SK-N-SH (cell line): ENCODE measurements around the gene ZNF277.

Experiments used
- CHD2 ChIP-seq: fragments of 150-350 bp; IDR thresholded peaks from 2 replicates; pipeline ENCODE4 v1.6.1; 2018; ENCODE audit warnings: low read length; ENCODE audit not compliant: partially characterized antibody
- EP300 ChIP-seq, 2 experiments: IDR thresholded peaks; 2 replicates each; pipeline versions ENCODE4 v1.4.0 to v1.6.1; 2012; ENCODE audit warnings: borderline replicate concordance in 1 of 2, low read depth in 1 of 2, low read length in 1 of 2
- EZH2phosphoT487 ChIP-seq: fragments of 200-600 bp; sonication (generic); IDR thresholded peaks from 2 replicates; pipeline ENCODE4 v1.6.1; 2017; ENCODE audit warnings: low read depth, mixed run types, mild to moderate bottlenecking, antibody characterized with exemption, moderate library complexity, borderline replicate concordance
- GATA2 ChIP-seq: sonication (generic); formaldehyde crosslinking; IDR thresholded peaks from 2 replicates; pipeline ENCODE4 v1.5.0; 2020; ENCODE audit warnings: mild to moderate bottlenecking, missing genetic modification reagents
- MXI1 ChIP-seq: IDR thresholded peaks from 2 replicates; pipeline ENCODE4 v1.6.1; 2012; ENCODE audit warnings: mild to moderate bottlenecking, low read depth, low read length, improper control_type of control experiment
- POLR2AphosphoS5 ChIP-seq: IDR thresholded peaks from 2 replicates; pipeline ENCODE4 v1.6.1; 2012; ENCODE audit warnings: low read depth, low read length
- SIN3A ChIP-seq: IDR thresholded peaks from 2 replicates; pipeline ENCODE4 v1.6.1; 2012; ENCODE audit warnings: low read depth, mild to moderate bottlenecking, low read length, moderate library complexity, borderline replicate concordance
- TF ChIP-seq, protein P1 (sequence below): fragments of 150-350 bp; IDR thresholded peaks from 2 replicates; pipeline ENCODE4 v1.6.1; 2017; ENCODE audit warnings: antibody characterized with exemption, low read length, low read depth, borderline replicate concordance
- TF ChIP-seq, protein P2 (sequence below): fragments of 200-600 bp; sonication (generic); IDR thresholded peaks from 2 replicates; pipeline ENCODE4 v1.6.1; 2017; ENCODE audit warnings: antibody characterized with exemption, mild to moderate bottlenecking, moderate library complexity
- TF ChIP-seq, protein P3 (sequence below): IDR thresholded peaks from 2 replicates; pipeline ENCODE4 v1.4.0; 2012; ENCODE audit warnings: low read depth, borderline replicate concordance

DNA sequence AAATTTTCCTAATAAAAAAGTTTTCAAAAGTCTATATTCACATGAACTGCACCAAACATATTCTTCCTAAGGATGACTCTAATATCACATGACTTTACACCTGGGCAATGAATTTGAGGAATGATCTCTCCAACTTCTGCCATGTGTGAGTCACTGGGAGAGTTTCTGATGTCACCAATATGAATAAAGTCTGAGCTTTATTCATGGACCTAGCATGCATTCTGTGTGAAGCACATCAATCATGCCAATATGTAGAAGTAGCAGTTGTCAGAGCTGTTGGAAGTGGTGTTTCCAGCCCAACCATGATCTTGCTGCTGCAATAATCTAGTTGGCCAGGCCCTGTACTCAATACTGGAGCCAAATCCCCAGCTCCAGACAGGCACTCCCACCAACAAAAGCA is 152.0 kb downstream of the ZNF277 start:
- TF ChIP-seq, protein P1, sequence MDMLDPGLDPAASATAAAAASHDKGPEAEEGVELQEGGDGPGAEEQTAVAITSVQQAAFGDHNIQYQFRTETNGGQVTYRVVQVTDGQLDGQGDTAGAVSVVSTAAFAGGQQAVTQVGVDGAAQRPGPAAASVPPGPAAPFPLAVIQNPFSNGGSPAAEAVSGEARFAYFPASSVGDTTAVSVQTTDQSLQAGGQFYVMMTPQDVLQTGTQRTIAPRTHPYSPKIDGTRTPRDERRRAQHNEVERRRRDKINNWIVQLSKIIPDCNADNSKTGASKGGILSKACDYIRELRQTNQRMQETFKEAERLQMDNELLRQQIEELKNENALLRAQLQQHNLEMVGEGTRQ: no peak
- TF ChIP-seq GATA2 (no peak), MXI1 (no peak), SIN3A (no peak), POLR2AphosphoS5 (no peak), EZH2phosphoT487 (no peak), CHD2 (no peak), EP300 (IDR thresholded peaks at IDR 0.05; ENCODE audit: borderline replicate concordance in 1 of 2, low read depth in 1 of 2, low read length in 1 of 2) (no peak)
- TF ChIP-seq, protein P2, sequence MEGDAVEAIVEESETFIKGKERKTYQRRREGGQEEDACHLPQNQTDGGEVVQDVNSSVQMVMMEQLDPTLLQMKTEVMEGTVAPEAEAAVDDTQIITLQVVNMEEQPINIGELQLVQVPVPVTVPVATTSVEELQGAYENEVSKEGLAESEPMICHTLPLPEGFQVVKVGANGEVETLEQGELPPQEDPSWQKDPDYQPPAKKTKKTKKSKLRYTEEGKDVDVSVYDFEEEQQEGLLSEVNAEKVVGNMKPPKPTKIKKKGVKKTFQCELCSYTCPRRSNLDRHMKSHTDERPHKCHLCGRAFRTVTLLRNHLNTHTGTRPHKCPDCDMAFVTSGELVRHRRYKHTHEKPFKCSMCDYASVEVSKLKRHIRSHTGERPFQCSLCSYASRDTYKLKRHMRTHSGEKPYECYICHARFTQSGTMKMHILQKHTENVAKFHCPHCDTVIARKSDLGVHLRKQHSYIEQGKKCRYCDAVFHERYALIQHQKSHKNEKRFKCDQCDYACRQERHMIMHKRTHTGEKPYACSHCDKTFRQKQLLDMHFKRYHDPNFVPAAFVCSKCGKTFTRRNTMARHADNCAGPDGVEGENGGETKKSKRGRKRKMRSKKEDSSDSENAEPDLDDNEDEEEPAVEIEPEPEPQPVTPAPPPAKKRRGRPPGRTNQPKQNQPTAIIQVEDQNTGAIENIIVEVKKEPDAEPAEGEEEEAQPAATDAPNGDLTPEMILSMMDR: no peak
- TF ChIP-seq, protein P3, sequence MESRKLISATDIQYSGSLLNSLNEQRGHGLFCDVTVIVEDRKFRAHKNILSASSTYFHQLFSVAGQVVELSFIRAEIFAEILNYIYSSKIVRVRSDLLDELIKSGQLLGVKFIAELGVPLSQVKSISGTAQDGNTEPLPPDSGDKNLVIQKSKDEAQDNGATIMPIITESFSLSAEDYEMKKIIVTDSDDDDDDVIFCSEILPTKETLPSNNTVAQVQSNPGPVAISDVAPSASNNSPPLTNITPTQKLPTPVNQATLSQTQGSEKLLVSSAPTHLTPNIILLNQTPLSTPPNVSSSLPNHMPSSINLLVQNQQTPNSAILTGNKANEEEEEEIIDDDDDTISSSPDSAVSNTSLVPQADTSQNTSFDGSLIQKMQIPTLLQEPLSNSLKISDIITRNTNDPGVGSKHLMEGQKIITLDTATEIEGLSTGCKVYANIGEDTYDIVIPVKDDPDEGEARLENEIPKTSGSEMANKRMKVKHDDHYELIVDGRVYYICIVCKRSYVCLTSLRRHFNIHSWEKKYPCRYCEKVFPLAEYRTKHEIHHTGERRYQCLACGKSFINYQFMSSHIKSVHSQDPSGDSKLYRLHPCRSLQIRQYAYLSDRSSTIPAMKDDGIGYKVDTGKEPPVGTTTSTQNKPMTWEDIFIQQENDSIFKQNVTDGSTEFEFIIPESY: no peak
